Measurements from ENCODE around the gene RHEBL1.

GRCh38 chr12:49037947-49038237, 31.9 kb downstream of the RHEBL1 start:
- TF ChIP-seq CTCF (conservative IDR thresholded peaks at IDR 0.05) (no peak), EZH2 (IDR thresholded peaks at IDR 0.05; ENCODE audit: low read depth) (no peak)
